Measurements from ENCODE around the gene TICAM2. TPM values are rescaled to one million over a fixed set of nuclear protein-coding genes. Genes with fewer than 3 reads are reported as not detected.

The TICAM2 gene
- total and polyA plus RNA-seq, 4 donors = 1.5 to 5.8 (median 2.5) TPM

DNA sequence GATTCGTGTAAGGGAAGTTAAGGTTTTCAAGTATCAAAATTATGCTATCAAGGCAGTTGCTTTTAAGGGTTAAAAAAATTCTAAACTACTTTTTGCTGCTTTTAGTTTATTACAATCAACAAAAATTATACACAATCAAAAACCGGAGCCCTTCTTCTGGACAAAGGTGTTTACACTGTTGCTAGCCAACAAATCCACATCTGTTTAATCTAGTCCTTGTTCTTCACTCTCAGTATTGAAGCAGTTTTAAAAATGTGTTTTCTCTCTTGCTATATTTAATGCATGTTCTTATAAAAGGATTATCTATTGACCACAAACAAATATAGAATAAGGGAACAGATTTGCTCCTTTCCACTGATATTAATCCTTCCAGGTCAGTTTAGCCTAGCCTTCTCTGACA, 60.2 kb downstream of the TICAM2 start:
- Histone ChIP-seq H3K4me3 (no peak overlapping the region), H3K9me3 (ENCODE audit: control insufficient read depth in 4 of 4, insufficient read depth in 3 of 4, low read length in 3 of 4) (peaks cover 0 to 4% (median 3%) of the 10 kb centered on the region in 4 donors), H3K9ac (ENCODE audit: insufficient read depth in 1 of 2, low read length in 2 of 2) (peak overlapping the region in 1 of 2 donors; percentile 95), H3K4me1 (ENCODE audit: control insufficient read depth in 5 of 5, insufficient read depth in 5 of 5, low read length in 5 of 5) (peaks cover 0 to 42% (median 14%) of the 10 kb centered on the region in 5 donors), H3K36me3 (ENCODE audit: control insufficient read depth in 4 of 4, insufficient read depth in 4 of 4, low read length in 4 of 4) (peaks cover 2 to 24% (median 20%) of the 10 kb centered on the region in 4 donors), H3K27me3 (ENCODE audit: control insufficient read depth in 3 of 3, insufficient read depth in 3 of 3, low read length in 2 of 3) (no peaks in the 10 kb centered on the region), H3K27ac (ENCODE audit: low read depth in 1 of 2, low read length in 1 of 2) (peak overlapping the region in 1 of 2 donors; percentile 98)
- DNase-seq = peak in 2 of 3 donors; percentile 51
- no peak for ATAC-seq (ENCODE audit: insufficient read depth, low FRiP score)
- TF ChIP-seq, protein P1, sequence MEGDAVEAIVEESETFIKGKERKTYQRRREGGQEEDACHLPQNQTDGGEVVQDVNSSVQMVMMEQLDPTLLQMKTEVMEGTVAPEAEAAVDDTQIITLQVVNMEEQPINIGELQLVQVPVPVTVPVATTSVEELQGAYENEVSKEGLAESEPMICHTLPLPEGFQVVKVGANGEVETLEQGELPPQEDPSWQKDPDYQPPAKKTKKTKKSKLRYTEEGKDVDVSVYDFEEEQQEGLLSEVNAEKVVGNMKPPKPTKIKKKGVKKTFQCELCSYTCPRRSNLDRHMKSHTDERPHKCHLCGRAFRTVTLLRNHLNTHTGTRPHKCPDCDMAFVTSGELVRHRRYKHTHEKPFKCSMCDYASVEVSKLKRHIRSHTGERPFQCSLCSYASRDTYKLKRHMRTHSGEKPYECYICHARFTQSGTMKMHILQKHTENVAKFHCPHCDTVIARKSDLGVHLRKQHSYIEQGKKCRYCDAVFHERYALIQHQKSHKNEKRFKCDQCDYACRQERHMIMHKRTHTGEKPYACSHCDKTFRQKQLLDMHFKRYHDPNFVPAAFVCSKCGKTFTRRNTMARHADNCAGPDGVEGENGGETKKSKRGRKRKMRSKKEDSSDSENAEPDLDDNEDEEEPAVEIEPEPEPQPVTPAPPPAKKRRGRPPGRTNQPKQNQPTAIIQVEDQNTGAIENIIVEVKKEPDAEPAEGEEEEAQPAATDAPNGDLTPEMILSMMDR (IDR thresholded peaks at IDR 0.05; ENCODE audit: control extremely low read depth, extremely low read depth) = no peak
- WGBS, 2 donors = 16 to 45% methylated on average over 2 of the region's 2 CpGs

GRCh38 chr5:115541611-115542010, 60.7 kb downstream of the TICAM2 start:
- peak overlapping the region in 1 of 2 donors; percentile 95 for H3K9ac ChIP-seq (ENCODE audit: insufficient read depth in 1 of 2, low read length in 2 of 2)
- TF ChIP-seq, protein P1 (IDR thresholded peaks at IDR 0.05; ENCODE audit: control extremely low read depth, extremely low read depth) = no peak
- H3K9me3 ChIP-seq (ENCODE audit: control insufficient read depth in 4 of 4, insufficient read depth in 3 of 4, low read length in 3 of 4) = peaks cover 0 to 4% (median 3%) of the 10 kb centered on the region in 4 donors
- H3K36me3 ChIP-seq (ENCODE audit: control insufficient read depth in 4 of 4, insufficient read depth in 4 of 4, low read length in 4 of 4) = peaks cover 2 to 25% (median 21%) of the 10 kb centered on the region in 4 donors
- no peaks in the 10 kb centered on the region for H3K27me3 ChIP-seq (ENCODE audit: control insufficient read depth in 3 of 3, insufficient read depth in 3 of 3, low read length in 2 of 3)
- 26 to 46% methylated on average over 2 of the region's 2 CpGs for WGBS, 2 donors
- H3K27ac ChIP-seq (ENCODE audit: low read depth in 1 of 2, low read length in 1 of 2) = peak overlapping the region in 1 of 2 donors; percentile 33
- DNase-seq (peak in 2 of 3 donors; percentile 50 to 51), ATAC-seq (ENCODE audit: insufficient read depth, low FRiP score) (no peak)
- H3K4me3 ChIP-seq = no peak overlapping the region
- H3K4me1 ChIP-seq (ENCODE audit: control insufficient read depth in 5 of 5, insufficient read depth in 5 of 5, low read length in 5 of 5) = peaks cover 0 to 42% (median 14%) of the 10 kb centered on the region in 5 donors

DNA sequence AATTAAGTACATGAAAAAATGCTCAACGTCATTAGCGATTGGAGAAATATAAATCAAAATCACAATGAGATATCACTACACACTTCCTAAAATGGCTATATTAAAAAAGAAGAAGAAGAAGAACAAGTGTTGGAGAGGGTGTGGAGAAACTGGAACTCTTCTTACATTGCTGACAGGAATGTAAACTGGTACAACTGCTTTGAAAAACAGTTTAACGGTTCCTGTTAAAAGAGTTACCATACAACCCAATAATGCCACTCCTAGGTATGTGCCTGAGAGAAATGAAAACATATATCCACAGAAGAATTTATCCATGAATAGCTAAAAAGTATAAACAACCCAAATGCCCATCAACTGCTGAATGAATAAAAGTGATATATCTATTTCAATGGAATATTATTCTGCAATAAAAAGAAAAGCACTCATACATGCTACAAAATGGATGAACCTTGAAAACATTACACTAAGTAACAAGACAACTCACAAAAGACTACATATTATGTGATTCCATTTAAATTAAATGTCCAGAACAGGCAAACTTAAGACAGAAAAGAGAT, 66.7 kb downstream of the TICAM2 start:
- Histone ChIP-seq H3K27me3 (ENCODE audit: control insufficient read depth in 3 of 3, insufficient read depth in 3 of 3, low read length in 2 of 3) (no peaks in the 10 kb centered on the region), H3K9ac (ENCODE audit: insufficient read depth in 1 of 2, low read length in 2 of 2) (no peak overlapping the region), H3K4me1 (ENCODE audit: control insufficient read depth in 5 of 5, insufficient read depth in 5 of 5, low read length in 5 of 5) (peaks cover 1 to 27% (median 8%) of the 10 kb centered on the region in 5 donors), H3K36me3 (ENCODE audit: control insufficient read depth in 4 of 4, insufficient read depth in 4 of 4, low read length in 4 of 4) (peaks cover 0 to 22% (median 17%) of the 10 kb centered on the region in 4 donors), H3K4me3 (no peak overlapping the region), H3K27ac (ENCODE audit: low read depth in 1 of 2, low read length in 1 of 2) (no peak overlapping the region), H3K9me3 (ENCODE audit: control insufficient read depth in 4 of 4, insufficient read depth in 3 of 4, low read length in 3 of 4) (no peaks in the 10 kb centered on the region)
- ATAC-seq (ENCODE audit: insufficient read depth, low FRiP score) (no peak), DNase-seq (no peak)
- TF ChIP-seq, protein P1 (IDR thresholded peaks at IDR 0.05; ENCODE audit: control extremely low read depth, extremely low read depth) = no peak
- 82 to 87% methylated on average over 3 of the region's 3 CpGs for WGBS, 2 donors

All from lung (tissue), 12 donors.